NCI-H2227 treated with DMSO at 0.1 percent for 48 hours (cell line): ENCODE results near the gene TBATA.

ENCODE experiments used
- DNase-seq: peaks from one replicate; lab custom pipeline; 2025; lab: John Stamatoyannopoulos, UW

The TBATA gene

GRCh38 chr10:70785190-70785589 is at the start of gene TBATA:
Gene TBATA (minus strand): TSS chr10:70785377. CDS start chr10:70783379, 1,998 bp downstream.
- no peak for DNase-seq

GRCh38 chr10:70834441-70835151 is 49.4 kb upstream of the TBATA start:
- no peak for DNase-seq

- no peak for DNase-seq
These were observed 48.8 kb upstream of the TBATA start for GRCh38 chr10:70834021-70834420.

GRCh38 chr10:70833601-70834000 is 48.4 kb upstream of the TBATA start:
- DNase-seq = no peak

- no peak for DNase-seq
These were observed 47.8 kb upstream of the TBATA start for GRCh38 chr10:70832852-70833528.

GRCh38 chr10:70832221-70832620 is 47.0 kb upstream of the TBATA start:
- no peak for DNase-seq

- no peak for DNase-seq
These were observed 45.0 kb upstream of the TBATA start for GRCh38 chr10:70830164-70830563.

GRCh38 chr10:70829543-70829942 is 44.4 kb upstream of the TBATA start:
- DNase-seq = no peak

GRCh38 chr10:70828923-70829322 is 43.7 kb upstream of the TBATA start:
- no peak for DNase-seq

- no peak for DNase-seq
These were observed 42.0 kb upstream of the TBATA start for GRCh38 chr10:70827086-70827757.

GRCh38 chr10:70822076-70822820 is 37.1 kb upstream of the TBATA start:
- no peak for DNase-seq

- DNase-seq = no peak
These were observed 36.0 kb upstream of the TBATA start for GRCh38 chr10:70820976-70821750.

- peak; percentile 72 for DNase-seq
These were observed 31.2 kb upstream of the TBATA start for GRCh38 chr10:70816220-70816894.

- DNase-seq = peak; percentile 74
These were observed 30.5 kb upstream of the TBATA start, which contains the start of gene SGPL1 for GRCh38 chr10:70815504-70816219. Gene SGPL1 (plus strand): TSS chr10:70815948. CDS start chr10:70816854, 906 bp downstream.

- no peak for DNase-seq
These were observed 28.9 kb upstream of the TBATA start for GRCh38 chr10:70814126-70814525.

GRCh38 chr10:70812814-70813213 is 27.6 kb upstream of the TBATA start:
- no peak for DNase-seq

- no peak for DNase-seq
These were observed 26.7 kb upstream of the TBATA start for GRCh38 chr10:70811881-70812280.

- no peak for DNase-seq
These were observed 25.8 kb upstream of the TBATA start for GRCh38 chr10:70810967-70811366.

- DNase-seq = no peak
These were observed 24.5 kb upstream of the TBATA start for GRCh38 chr10:70809726-70810125.

- DNase-seq = no peak
These were observed 23.9 kb upstream of the TBATA start for GRCh38 chr10:70809011-70809611.
